ENCODE data around the gene KRTAP9-1.

KRTAP9-1 gene

DNA sequence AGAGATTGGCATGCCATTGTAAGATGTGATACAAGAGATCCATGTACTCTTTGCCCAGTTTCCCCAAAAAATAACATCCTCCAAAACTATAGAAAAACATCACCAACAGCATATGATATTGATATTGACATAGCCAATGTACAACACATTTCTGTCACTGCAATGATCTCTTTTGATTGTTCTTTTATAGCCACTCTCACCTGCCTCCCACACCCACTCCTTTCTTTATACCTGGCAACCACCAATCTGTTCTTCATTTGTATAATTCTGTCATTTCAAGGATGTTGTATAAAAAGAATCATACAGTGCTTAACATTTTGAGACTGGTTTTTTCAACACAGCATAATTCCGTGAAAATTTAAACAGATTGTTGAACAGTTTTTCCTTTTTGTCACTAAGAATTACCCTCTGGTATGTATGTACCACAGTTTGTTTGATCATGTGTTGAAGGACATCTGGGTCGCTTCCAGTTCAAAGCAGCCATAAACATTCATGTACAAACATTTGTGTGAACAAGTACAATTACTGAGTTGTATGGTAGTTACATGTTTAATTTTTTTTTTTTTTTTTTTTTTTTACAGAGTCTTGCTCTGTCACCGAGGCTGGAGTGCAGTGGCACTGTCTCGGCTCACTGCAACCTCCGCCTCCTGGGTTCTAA is 9.9 kb downstream of the KRTAP9-1 start:
- TF ChIP-seq GABPA (IDR thresholded peaks at IDR 0.05; ENCODE audit: low read depth) (no peak), SPI1 (IDR thresholded peaks at IDR 0.05; ENCODE audit: borderline replicate concordance, low read depth) (no peak), POLR2AphosphoS5 (IDR thresholded peaks at IDR 0.05; ENCODE audit: low read depth) (no peak)
- TF ChIP-seq, protein P1, sequence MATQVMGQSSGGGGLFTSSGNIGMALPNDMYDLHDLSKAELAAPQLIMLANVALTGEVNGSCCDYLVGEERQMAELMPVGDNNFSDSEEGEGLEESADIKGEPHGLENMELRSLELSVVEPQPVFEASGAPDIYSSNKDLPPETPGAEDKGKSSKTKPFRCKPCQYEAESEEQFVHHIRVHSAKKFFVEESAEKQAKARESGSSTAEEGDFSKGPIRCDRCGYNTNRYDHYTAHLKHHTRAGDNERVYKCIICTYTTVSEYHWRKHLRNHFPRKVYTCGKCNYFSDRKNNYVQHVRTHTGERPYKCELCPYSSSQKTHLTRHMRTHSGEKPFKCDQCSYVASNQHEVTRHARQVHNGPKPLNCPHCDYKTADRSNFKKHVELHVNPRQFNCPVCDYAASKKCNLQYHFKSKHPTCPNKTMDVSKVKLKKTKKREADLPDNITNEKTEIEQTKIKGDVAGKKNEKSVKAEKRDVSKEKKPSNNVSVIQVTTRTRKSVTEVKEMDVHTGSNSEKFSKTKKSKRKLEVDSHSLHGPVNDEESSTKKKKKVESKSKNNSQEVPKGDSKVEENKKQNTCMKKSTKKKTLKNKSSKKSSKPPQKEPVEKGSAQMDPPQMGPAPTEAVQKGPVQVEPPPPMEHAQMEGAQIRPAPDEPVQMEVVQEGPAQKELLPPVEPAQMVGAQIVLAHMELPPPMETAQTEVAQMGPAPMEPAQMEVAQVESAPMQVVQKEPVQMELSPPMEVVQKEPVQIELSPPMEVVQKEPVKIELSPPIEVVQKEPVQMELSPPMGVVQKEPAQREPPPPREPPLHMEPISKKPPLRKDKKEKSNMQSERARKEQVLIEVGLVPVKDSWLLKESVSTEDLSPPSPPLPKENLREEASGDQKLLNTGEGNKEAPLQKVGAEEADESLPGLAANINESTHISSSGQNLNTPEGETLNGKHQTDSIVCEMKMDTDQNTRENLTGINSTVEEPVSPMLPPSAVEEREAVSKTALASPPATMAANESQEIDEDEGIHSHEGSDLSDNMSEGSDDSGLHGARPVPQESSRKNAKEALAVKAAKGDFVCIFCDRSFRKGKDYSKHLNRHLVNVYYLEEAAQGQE (IDR thresholded peaks at IDR 0.05; ENCODE audit: insufficient replicate concordance, low read depth): no peak
- TF ChIP-seq, protein P2, sequence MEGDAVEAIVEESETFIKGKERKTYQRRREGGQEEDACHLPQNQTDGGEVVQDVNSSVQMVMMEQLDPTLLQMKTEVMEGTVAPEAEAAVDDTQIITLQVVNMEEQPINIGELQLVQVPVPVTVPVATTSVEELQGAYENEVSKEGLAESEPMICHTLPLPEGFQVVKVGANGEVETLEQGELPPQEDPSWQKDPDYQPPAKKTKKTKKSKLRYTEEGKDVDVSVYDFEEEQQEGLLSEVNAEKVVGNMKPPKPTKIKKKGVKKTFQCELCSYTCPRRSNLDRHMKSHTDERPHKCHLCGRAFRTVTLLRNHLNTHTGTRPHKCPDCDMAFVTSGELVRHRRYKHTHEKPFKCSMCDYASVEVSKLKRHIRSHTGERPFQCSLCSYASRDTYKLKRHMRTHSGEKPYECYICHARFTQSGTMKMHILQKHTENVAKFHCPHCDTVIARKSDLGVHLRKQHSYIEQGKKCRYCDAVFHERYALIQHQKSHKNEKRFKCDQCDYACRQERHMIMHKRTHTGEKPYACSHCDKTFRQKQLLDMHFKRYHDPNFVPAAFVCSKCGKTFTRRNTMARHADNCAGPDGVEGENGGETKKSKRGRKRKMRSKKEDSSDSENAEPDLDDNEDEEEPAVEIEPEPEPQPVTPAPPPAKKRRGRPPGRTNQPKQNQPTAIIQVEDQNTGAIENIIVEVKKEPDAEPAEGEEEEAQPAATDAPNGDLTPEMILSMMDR (IDR thresholded peaks at IDR 0.05; ENCODE audit: insufficient read depth, low read length): no peak
- Histone ChIP-seq H3K27me3 (ENCODE audit: insufficient read depth, poor library complexity, severe bottlenecking) (no peaks in the 10 kb centered on the region), H3K27ac (replicated peaks) (no peak overlapping the region), H3K4me3 (replicated peaks; ENCODE audit: insufficient read depth, low read length) (no peak overlapping the region)
- DNase-seq (ENCODE audit: low read depth in 1 of 2, low spot score in 1 of 2): no peak

DNA sequence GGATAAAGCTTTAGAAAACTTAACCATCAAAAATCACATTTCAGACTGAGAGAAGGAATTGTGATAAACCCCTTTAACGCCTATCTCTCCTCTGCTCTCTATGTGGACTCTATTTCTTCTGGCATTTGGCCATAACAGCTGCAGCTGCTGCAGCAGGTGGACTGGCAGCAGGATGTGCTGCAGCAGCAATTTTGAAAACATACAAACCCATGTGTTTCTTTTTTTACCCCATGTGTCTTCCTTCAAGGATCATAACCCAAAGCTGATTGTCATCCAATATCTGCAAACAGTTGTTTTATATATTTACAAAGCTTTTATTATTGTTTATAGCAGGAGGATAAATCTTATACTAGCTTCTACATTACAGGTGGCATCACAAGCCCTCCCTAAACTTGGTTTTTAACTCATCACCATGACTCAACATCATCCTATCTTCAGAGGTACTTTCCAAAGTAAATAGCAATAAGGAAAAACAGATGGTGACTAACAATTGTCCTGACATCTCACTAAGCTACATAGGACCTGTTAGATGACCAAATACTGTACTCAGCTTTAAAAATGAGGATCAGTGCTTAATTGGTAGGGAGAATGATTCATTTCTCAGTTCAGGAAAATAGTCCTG is 22.3 kb downstream of the KRTAP9-1 start:
- H3K27ac ChIP-seq (replicated peaks): no peak overlapping the region
- H3K4me3 ChIP-seq (replicated peaks; ENCODE audit: insufficient read depth, low read length): no peak overlapping the region
- peaks cover 7% of the 10 kb centered on the region for H3K27me3 ChIP-seq (ENCODE audit: insufficient read depth, poor library complexity, severe bottlenecking)
- TF ChIP-seq, protein P1 (IDR thresholded peaks at IDR 0.05; ENCODE audit: insufficient replicate concordance, low read depth): no peak
- no peak for DNase-seq (ENCODE audit: low read depth in 1 of 2, low spot score in 1 of 2)

DNA sequence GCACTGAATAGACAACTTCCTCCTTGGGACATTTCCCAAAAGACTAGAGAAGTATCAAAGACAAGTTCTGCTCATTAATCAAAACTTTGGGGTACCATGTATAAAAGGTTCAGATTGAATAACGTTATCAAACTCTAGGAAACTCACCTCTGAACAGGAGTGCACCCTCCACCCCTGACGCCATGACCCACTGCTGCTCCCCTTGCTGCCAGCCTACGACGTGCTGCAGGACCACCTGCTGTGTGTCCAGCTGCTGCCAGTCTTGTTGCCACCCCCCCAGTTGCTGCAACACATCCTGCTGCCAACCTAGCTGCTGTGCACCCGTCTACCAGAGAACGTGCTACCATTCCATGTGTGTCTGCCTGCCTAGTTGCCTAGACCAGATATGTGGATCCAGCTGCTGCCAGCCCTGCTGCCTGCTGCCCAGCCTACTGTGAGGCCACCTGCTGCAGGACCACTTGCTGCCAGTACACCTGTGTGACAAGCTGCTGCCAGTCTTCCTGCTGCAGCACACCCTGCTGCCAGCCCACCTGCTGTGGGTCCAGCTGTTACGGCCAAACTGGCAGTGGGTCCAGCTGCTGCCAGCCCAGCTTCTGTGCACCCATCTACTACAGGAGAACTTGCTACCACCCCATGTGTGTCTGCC is 23.0 kb downstream of the KRTAP9-1 start:
- TF ChIP-seq, protein P2 (IDR thresholded peaks at IDR 0.05; ENCODE audit: insufficient read depth, low read length): no peak
- TF ChIP-seq GABPA (IDR thresholded peaks at IDR 0.05; ENCODE audit: low read depth): no peak
- TF ChIP-seq, protein P1 (IDR thresholded peaks at IDR 0.05; ENCODE audit: insufficient replicate concordance, low read depth): no peak
- no peak for TF ChIP-seq SPI1 (IDR thresholded peaks at IDR 0.05; ENCODE audit: borderline replicate concordance, low read depth)
- Histone ChIP-seq H3K27me3 (ENCODE audit: insufficient read depth, poor library complexity, severe bottlenecking) (peaks cover 3% of the 10 kb centered on the region), H3K27ac (replicated peaks) (no peak overlapping the region), H3K4me3 (replicated peaks; ENCODE audit: insufficient read depth, low read length) (no peak overlapping the region)
- DNase-seq (ENCODE audit: low read depth in 1 of 2, low spot score in 1 of 2): no peak
